WTC11 (cell line): ENCODE data around the gene PIGU. TPM values are rescaled to one million over a fixed set of nuclear protein-coding genes. Genes with fewer than 3 reads are reported as not detected.
A peak's percentile ranks its signal among the peaks of the same experiment; 100 is the strongest.

Experiments used
- ATAC-seq: fragments of 200-7000 bp; cut with Tn5 transposase; 2 replicates; pipeline ENCODE4 v1.10.0; 2021; ENCODE audit warnings: mild to moderate bottlenecking, moderate library complexity
- CTCF ChIA-PET: fragments of 300-600 bp; sonication (Branson Sonifier 250); formaldehyde crosslinking; loops from one replicate; lab custom pipeline; 2021; ENCODE audit warnings: antibody characterized with exemption; lab: Charles Lee
- POLR2A ChIA-PET: fragments of 350-600 bp; sonication (Branson Sonifier 250); formaldehyde crosslinking; loops from one replicate; lab custom pipeline; 2021; ENCODE audit warnings: antibody characterized with exemption; lab: Charles Lee
- DNase-seq: peaks from one replicate; pipeline ENCODE4 v3.0.0; 2021; ENCODE audit warnings: low spot score
- H3K27ac Mint-ChIP-seq: 2 replicates; pipeline ENCODE4 v1.8.0; 2021; ENCODE audit warnings: mixed read lengths
- H3K27me3 Mint-ChIP-seq: 2 replicates; pipeline ENCODE4 v1.8.0; 2021; ENCODE audit warnings: low read depth, mild to moderate bottlenecking, moderate library complexity, mixed read lengths
- H3K36me3 Mint-ChIP-seq: 2 replicates; pipeline ENCODE4 v1.8.0; 2021; ENCODE audit warnings: mixed read lengths
- H3K4me1 Mint-ChIP-seq: 2 replicates; pipeline ENCODE4 v1.8.0; 2022; ENCODE audit warnings: mixed read lengths
- H3K4me3 Mint-ChIP-seq: 2 replicates; pipeline ENCODE4 v1.8.0; 2021; ENCODE audit warnings: mild to moderate bottlenecking, moderate library complexity, mixed read lengths
- H3K9me3 Mint-ChIP-seq: 2 replicates; pipeline ENCODE4 v1.8.0; 2021; ENCODE audit warnings: mixed read lengths
- AFF4 ChIP-seq: sonication (generic); formaldehyde crosslinking; IDR thresholded peaks from 2 replicates; pipeline ENCODE4 v1.8.1; 2023; ENCODE audit warnings: mild to moderate bottlenecking, missing genetic modification reagents, borderline replicate concordance
- ATF2 ChIP-seq: sonication (generic); formaldehyde crosslinking; IDR thresholded peaks from 2 replicates; pipeline ENCODE4 v1.8.1; 2022; ENCODE audit warnings: low read depth, missing genetic modification reagents, borderline replicate concordance
- CREB1 ChIP-seq: sonication (generic); formaldehyde crosslinking; IDR thresholded peaks from 2 replicates; pipeline ENCODE4 v1.8.0; 2023; ENCODE audit warnings: mild to moderate bottlenecking, missing genetic modification reagents
- CTCF ChIP-seq: fragments of 200-600 bp; IDR thresholded peaks from 2 replicates; pipeline ENCODE4 v1.8.0; 2022; ENCODE audit warnings: antibody characterized with exemption
- E2F4 ChIP-seq: sonication (generic); formaldehyde crosslinking; IDR thresholded peaks from 2 replicates; pipeline ENCODE4 v1.8.1; 2022; ENCODE audit warnings: low read depth, mild to moderate bottlenecking, moderate library complexity, missing genetic modification reagents, borderline replicate concordance
- EMX1 ChIP-seq: fragments of 250-450 bp; sonication (Bioruptor Pico); IDR thresholded peaks from 2 replicates; pipeline ENCODE4 v1.8.0; 2021; ENCODE audit warnings: mild to moderate bottlenecking
- JUN ChIP-seq: sonication (generic); formaldehyde crosslinking; IDR thresholded peaks from 2 replicates; pipeline ENCODE4 v1.8.0; 2023; ENCODE audit warnings: mild to moderate bottlenecking, missing genetic modification reagents
- NR2C2 ChIP-seq: sonication (generic); formaldehyde crosslinking; IDR thresholded peaks from 2 replicates; pipeline ENCODE4 v1.8.0; 2022; ENCODE audit warnings: mild to moderate bottlenecking, missing genetic modification reagents
- TEAD4 ChIP-seq: sonication (generic); formaldehyde crosslinking; IDR thresholded peaks from 2 replicates; pipeline ENCODE4 v1.8.0; 2022; ENCODE audit warnings: mild to moderate bottlenecking, missing genetic modification reagents
- ZBTB43 ChIP-seq: sonication (generic); formaldehyde crosslinking; IDR thresholded peaks from 2 replicates; pipeline ENCODE4 v1.8.1; 2023; ENCODE audit warnings: mild to moderate bottlenecking, missing genetic modification reagents
- ZNF138 ChIP-seq: sonication (generic); formaldehyde crosslinking; conservative IDR thresholded peaks from 2 replicates; pipeline ENCODE4 v1.8.1; 2022; ENCODE audit warnings: mild to moderate bottlenecking, moderate library complexity, missing genetic modification reagents
- ZNF396 ChIP-seq: fragments of 250-450 bp; sonication (Bioruptor Pico); IDR thresholded peaks from 2 replicates; pipeline ENCODE4 v1.8.0; 2021; ENCODE audit warnings: mild to moderate bottlenecking, moderate library complexity, borderline replicate concordance
- ZNF423 ChIP-seq: fragments of 250-450 bp; sonication (Bioruptor Pico); IDR thresholded peaks from 2 replicates; pipeline ENCODE4 v2.1.2; 2022; ENCODE audit warnings: mild to moderate bottlenecking, moderate library complexity
- ZNF671 ChIP-seq: fragments of 250-450 bp; sonication (Bioruptor Pico); IDR thresholded peaks from 2 replicates; pipeline ENCODE4 v1.8.0; 2021; ENCODE audit warnings: mild to moderate bottlenecking
- total RNA-seq: library from RNA; stranded (reverse); gene quantifications from 3 replicates; pipeline ENCODE4 v1.2.3, GENCODE V29; 2021
- TF ChIP-seq, protein P1 (sequence below): sonication (generic); formaldehyde crosslinking; IDR thresholded peaks from 2 replicates; pipeline ENCODE4 v1.8.1; 2023; ENCODE audit warnings: mild to moderate bottlenecking, missing genetic modification reagents
- TF ChIP-seq, protein P2 (sequence below): fragments of 250-450 bp; sonication (Bioruptor Pico); IDR thresholded peaks from 2 replicates; pipeline ENCODE4 v1.9.0; 2021; ENCODE audit warnings: mild to moderate bottlenecking
- TF ChIP-seq, protein P3 (sequence below): fragments of 250-450 bp; sonication (Bioruptor Pico); conservative IDR thresholded peaks from 2 replicates; pipeline ENCODE4 v1.9.0; 2021; ENCODE audit warnings: mild to moderate bottlenecking
- TF ChIP-seq, protein P4 (sequence below): fragments of 250-450 bp; sonication (Bioruptor Pico); IDR thresholded peaks from 2 replicates; pipeline ENCODE4 v1.8.0; 2021; ENCODE audit warnings: mild to moderate bottlenecking

PIGU gene
- total RNA-seq, 1 experiment from 2014 or later: 24.8 TPM

GRCh38 chr20:34549291-34549928 lies 127.5 kb downstream of the PIGU start:
- 0 out of 2 replicates have a peak, but pooled peaks cover 3% of the 10 kb centered on the region for H3K27me3 Mint-ChIP-seq
- DNase-seq: peak; percentile 51
- H3K9me3 Mint-ChIP-seq: no peaks in the 10 kb centered on the region
- ATAC-seq: peak; percentile 87
- CTCF ChIA-PET: interaction anchor here (0.7 to 2.6 kb wide), 11 partner anchors 9 to 359 kb away, joined by 3 to 10 read pairs (median 4); partner anchors contain the start of gene MAP1LC3A
- peaks cover 13% of the 10 kb centered on the region for H3K4me1 Mint-ChIP-seq
- H3K27ac Mint-ChIP-seq: 0 out of 2 replicates have a peak overlapping the region, but pooled peaks have one; percentile 9
- POLR2A ChIA-PET: interaction anchor here (0.8 kb wide), 1 partner anchor 9 kb away, joined by 4 read pairs; the partner anchor contains the start of gene MAP1LC3A
- H3K36me3 Mint-ChIP-seq: no peaks in the 10 kb centered on the region
- no peak overlapping the region for H3K4me3 Mint-ChIP-seq
- TF ChIP-seq AFF4 (CRISPR knock-in tag) (no peak), JUN (CRISPR knock-in tag) (no peak), TEAD4 (CRISPR knock-in tag) (no peak), ATF2 (no peak), ZNF138 (CRISPR knock-in tag) (no peak), ZNF396 (CRISPR knock-in tag) (no peak), NR2C2 (CRISPR knock-in tag) (no peak), E2F4 (CRISPR knock-in tag) (no peak), EMX1 (CRISPR knock-in tag) (no peak), ZBTB43 (CRISPR knock-in tag) (no peak), ZNF671 (CRISPR knock-in tag) (no peak), ZNF423 (CRISPR knock-in tag) (no peak), CTCF (no peak), CREB1 (CRISPR knock-in tag) (no peak)
- TF ChIP-seq, protein P1, sequence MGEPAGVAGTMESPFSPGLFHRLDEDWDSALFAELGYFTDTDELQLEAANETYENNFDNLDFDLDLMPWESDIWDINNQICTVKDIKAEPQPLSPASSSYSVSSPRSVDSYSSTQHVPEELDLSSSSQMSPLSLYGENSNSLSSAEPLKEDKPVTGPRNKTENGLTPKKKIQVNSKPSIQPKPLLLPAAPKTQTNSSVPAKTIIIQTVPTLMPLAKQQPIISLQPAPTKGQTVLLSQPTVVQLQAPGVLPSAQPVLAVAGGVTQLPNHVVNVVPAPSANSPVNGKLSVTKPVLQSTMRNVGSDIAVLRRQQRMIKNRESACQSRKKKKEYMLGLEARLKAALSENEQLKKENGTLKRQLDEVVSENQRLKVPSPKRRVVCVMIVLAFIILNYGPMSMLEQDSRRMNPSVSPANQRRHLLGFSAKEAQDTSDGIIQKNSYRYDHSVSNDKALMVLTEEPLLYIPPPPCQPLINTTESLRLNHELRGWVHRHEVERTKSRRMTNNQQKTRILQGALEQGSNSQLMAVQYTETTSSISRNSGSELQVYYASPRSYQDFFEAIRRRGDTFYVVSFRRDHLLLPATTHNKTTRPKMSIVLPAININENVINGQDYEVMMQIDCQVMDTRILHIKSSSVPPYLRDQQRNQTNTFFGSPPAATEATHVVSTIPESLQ (CRISPR knock-in tag): no peak
- TF ChIP-seq, protein P2, sequence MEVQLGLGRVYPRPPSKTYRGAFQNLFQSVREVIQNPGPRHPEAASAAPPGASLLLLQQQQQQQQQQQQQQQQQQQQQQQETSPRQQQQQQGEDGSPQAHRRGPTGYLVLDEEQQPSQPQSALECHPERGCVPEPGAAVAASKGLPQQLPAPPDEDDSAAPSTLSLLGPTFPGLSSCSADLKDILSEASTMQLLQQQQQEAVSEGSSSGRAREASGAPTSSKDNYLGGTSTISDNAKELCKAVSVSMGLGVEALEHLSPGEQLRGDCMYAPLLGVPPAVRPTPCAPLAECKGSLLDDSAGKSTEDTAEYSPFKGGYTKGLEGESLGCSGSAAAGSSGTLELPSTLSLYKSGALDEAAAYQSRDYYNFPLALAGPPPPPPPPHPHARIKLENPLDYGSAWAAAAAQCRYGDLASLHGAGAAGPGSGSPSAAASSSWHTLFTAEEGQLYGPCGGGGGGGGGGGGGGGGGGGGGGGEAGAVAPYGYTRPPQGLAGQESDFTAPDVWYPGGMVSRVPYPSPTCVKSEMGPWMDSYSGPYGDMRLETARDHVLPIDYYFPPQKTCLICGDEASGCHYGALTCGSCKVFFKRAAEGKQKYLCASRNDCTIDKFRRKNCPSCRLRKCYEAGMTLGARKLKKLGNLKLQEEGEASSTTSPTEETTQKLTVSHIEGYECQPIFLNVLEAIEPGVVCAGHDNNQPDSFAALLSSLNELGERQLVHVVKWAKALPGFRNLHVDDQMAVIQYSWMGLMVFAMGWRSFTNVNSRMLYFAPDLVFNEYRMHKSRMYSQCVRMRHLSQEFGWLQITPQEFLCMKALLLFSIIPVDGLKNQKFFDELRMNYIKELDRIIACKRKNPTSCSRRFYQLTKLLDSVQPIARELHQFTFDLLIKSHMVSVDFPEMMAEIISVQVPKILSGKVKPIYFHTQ (CRISPR knock-in tag): no peak
- TF ChIP-seq, protein P3, sequence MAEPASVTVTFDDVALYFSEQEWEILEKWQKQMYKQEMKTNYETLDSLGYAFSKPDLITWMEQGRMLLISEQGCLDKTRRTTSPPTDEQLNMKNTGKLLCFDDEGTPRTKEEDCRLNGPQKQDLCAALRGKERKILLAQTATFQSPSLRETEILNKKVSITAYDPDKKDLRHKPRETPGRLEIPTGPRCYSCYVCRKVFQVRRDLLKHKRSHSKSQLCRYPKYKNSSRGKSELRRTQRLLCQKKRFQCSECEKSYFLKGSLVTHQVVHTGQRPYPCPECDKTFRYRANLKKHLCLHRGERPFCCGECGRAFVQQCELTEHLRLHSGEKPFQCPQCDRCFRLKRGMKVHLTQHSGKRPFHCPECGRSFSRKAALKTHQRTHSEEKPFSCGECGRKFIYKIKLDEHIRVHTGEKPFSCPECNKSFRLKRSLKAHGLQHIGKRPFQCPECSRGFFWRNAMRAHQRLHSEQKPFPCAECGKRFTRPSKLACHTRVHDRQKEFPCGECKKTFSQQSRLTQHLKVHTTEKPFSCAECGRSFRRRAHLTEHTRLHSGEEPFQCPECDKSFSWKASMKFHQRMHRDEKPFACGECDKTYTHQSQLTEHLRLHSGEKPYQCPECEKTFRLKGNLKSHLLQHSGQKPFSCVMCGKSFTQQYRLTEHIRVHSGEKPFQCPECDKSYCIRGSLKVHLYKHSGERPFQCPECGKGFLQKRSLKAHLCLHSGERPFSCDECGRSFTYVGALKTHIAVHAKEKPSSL (CRISPR knock-in tag): no peak
- TF ChIP-seq, protein P4, sequence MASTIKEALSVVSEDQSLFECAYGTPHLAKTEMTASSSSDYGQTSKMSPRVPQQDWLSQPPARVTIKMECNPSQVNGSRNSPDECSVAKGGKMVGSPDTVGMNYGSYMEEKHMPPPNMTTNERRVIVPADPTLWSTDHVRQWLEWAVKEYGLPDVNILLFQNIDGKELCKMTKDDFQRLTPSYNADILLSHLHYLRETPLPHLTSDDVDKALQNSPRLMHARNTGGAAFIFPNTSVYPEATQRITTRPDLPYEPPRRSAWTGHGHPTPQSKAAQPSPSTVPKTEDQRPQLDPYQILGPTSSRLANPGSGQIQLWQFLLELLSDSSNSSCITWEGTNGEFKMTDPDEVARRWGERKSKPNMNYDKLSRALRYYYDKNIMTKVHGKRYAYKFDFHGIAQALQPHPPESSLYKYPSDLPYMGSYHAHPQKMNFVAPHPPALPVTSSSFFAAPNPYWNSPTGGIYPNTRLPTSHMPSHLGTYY: no peak
